GM18505 (cell line): ENCODE measurements around the gene VRK2.

Source experiments
- ATAC-seq: cut with Tn5 transposase; IDR thresholded peaks from one replicate; pipeline ENCODE4 v1.9.1; 2021; ENCODE audit not compliant: unreplicated experiment
- POLR2A ChIP-seq: IDR thresholded peaks from 4 replicates; pipeline ENCODE4 v1.6.1; 2011; ENCODE audit warnings: borderline replicate concordance; ENCODE audit not compliant: insufficient read depth, insufficient read length; ENCODE audit errors: extremely low read depth

The VRK2 gene

DNA sequence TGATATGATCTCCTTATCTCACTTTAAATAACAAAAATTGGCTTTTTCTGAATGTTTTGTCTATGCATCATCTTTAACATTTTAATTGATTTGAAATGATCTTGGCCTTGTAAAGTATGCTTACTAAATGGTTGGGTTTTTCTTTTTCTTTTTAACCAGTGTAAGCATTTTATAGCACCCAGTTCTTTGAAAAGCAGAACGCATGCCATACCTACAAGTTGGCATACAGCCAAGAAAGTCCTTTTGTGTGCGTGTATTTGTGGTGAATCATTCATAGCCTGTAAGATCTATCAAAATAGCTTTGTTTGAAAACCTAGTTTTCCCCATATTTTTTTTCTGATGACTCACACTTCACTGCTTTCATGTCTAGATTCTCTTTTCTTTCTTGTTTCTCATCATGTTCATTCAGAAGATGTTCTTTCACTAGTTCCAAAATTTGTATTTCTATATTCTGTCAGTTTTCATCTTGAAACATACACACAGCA lies 4.1 kb upstream of the VRK2 start:
- ATAC-seq, result no peak
- TF ChIP-seq POLR2A, result no peak

DNA sequence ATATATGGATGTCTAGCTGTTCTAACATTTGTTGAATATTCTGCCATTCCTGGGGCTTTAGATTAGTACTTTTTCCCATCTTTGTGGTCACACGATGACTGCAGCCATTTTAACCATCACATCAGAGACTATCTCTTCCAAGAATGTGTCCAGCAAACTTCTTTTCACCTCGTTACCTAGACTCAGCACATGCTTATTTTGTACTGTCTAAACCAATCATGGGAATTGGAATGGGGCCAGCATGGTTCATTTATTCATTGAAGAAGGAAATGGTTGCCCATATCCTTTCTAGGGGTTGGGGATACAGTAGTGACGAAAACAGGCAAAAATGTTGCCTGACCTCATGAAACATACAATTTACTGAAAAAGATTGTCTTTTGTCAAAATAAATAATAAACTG lies 2.5 kb upstream of the VRK2 start:
- TF ChIP-seq POLR2A, result no peak
- ATAC-seq, result no peak

DNA sequence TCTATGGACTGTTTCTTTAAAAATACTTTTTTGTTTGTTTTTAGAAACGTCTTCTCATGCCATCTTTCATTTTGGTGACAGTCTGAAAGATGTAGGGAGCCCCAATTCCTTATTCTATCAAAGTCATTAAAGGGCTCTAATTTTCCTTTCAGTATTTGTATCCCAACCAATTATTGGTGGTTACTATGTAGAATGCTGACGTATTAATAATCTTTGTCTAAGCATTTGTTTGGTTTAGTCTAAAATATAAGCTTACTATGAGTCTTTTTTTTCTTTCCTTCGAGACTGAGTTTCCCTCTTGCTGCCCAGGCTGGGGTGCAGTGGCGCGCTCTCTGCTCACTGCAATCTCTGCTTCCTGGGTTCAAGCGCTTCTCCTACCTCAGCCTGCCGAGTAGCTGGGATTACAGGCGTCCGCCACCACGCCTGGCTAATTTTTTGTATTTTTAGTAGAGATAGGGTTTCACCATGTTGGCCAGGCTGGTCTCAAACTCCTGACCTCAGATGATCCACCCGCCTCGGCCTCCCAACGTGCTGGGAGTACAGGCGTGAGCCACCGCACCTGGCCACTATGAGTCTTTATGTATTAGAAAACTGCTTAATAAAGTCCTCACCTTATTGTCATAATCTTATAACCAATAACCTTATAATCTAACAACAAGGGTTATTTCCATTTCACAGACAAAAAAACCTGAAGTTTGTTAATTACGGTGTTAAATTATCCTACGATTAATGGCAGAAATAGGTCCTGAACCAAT lies 849 bp upstream of the VRK2 start:
- ATAC-seq, result no peak
- TF ChIP-seq POLR2A, result no peak

DNA sequence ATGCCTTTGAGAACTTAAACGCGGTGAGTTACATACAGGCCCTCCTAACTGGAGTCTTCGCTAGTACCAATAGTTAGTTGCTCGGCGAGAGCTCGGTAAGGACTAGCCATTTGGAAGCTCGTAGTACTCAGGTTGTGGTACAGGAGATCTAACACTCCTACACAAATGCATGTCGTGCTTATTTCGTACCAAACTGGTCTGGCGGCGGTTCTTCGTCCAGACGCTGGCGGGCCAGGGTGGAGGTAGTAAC lies 346 bp upstream of the VRK2 start:
- peak; percentile 7 for ATAC-seq
- no peak for TF ChIP-seq POLR2A

DNA sequence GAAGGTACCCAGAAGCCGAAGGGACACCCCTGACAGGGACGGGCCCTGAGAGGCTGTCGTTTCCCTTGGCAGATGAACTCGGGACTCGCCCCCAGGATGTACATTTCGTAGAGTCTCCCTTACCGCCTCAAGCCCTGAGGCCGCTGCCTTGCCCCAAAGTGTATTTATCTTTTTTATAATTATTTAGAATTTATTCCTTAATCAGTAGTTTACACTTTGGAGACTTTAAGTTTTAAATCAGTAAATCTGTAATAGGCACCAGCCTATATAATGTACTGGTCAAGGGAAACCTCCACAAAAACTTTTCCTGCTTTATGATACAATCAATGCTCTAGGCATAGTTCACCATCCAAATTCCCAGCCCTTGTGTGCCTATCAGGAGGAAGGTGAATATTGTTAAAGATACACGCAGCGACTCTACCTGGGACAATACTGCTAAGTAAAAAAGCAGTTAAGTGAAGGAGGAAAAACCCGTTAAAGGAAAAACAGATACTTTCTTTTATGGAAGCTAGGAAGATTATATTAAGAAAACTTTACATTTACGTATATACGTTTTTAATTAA lies 848 bp downstream of the VRK2 start:
- ATAC-seq, result peak; percentile 37
- TF ChIP-seq POLR2A, result no peak

DNA sequence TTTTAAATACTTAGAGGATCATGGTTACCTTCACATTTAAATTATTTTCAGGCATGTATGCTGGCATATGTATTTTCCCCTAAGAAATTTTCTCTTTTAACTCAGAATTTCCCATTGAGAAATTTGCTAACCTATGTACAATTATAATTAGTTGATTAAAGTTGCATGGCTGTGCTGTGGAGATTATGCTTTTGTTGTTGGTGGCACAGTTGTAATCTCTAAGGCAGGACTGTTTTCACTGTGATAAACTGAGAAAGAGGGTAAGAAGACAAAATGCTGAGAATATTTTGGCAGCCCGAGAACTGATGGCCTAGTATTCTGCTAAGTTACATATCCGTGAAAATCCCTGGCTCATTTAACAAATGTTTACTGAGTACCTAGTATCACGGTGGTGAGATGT lies 1.4 kb downstream of the VRK2 start:
- no peak for ATAC-seq
- no peak for TF ChIP-seq POLR2A

DNA sequence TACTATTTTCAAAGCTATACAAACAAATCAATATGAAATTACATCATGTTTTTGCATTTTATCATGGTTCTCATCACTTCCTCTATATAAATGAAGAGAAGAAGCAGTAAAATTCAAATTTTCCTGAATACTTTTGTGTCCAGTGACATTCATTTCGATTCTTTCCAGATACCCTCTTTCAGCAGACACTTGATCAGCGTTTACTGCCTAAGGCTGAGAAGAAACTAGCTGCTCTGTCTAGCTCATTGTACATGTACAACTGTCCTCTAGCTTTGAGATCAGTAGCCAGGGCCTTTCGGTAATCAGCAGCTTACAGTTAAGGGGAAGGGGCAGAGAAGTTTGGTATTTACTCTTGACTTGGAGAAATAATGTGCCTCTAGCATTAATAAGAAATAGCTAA lies 4.8 kb downstream of the VRK2 start:
- ATAC-seq, result no peak
- no peak for TF ChIP-seq POLR2A

DNA sequence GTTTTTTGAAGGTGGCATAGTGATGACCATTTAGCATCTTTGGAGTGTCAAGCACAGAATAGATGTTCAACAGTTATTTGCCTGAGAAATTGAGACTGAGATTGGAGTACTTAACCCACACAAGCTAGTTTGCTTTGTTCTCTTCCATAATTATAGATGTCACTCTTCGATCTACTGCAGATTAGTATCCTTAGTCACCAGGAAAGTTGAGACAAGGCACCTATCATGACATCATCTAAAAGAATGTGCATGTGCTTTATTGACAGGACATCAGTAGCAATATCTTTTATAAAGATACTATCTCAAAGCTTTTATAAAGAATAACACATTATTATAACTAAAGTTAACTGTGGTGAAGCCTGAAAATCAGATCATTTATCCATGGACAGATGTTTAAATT lies 6.4 kb downstream of the VRK2 start:
- TF ChIP-seq POLR2A, result no peak
- ATAC-seq, result no peak

DNA sequence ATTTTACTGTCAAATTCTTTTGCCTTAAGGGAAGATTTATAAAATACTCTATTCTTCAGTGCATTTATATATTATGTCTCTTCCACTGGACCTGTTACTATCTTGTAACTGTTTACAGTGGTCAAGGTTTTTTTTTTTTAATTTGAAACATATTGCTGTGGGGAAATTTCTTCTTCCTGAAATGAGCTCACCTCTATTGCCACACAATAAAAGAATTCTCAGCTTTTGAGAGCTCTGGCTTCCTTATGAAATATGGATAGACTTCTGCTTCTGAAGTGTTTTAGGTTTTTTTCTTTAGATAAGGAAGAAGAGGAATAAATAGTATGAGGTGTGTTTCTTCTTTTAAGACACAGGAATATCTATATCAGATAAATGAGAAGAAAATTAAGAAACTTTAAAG lies 7.7 kb downstream of the VRK2 start:
- TF ChIP-seq POLR2A, result no peak
- ATAC-seq, result no peak

DNA sequence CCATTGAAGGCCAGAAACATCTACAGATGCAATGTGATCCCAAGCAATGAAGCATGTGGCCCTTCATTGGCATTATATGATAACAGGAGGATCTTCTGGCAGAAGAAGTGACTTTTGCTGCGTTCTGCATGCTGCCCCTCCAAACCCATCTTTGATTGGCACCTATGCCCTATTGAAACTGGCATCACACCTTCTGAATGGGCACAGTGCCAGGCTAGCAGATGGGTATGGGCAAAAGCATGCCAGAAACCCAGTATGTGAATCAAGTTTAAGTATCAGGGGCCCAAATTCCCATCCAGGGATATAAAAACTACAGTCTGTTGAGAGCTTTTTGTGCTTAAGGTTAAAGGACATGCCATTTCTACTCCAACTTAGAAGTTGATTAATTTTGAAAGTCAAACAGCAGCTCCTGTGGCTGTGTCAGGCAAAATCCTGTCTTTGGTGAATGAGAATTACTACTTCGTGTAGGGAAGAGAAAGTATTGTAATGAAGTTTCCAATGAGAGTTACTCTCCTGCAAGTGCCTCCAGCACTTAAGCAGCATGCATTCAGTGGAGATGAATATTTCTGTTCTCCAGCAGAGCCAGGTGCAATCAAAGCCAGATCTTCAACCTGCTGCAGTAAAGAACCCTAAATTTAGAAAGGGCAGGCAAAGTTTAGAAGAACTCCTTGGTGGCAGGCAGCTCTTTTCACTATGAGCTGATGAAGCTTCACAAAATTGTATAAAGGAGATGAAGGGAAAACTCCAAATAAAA lies 8.6 kb downstream of the VRK2 start:
- no peak for TF ChIP-seq POLR2A
- ATAC-seq, result no peak

DNA sequence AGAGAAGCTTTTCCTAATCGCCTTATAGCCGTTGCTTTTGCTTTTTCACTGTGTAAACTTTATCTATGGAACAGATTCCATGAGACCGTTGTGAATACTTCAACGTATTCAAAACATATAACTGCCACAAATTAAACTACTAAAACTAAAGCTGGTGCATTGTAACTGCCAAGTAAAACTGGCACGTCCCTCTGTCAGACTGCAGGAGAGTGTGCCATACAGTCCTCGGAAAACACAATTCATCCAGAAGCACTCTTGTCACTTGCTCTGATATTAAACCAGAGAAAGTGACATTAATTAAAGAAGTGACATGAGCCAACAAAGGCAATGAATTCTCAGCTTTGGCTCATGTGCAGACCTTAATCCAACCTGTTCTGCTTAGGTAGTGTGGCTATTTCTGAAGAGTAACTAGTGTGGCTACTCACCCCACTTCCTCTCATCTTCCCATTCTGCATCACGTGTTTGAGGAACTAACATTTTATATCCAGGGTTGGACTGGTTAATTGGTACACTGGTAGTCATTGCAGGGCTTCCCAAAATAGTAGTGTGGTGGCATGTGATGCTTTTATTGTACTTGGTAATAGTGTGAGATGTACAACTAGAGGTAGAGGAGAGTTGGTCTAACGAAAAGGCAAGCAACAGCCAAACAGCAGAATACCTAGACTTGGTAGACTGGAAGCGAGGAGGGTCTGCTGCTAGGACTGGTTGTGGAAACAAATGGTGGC lies 9.7 kb downstream of the VRK2 start:
- no peak for TF ChIP-seq POLR2A
- no peak for ATAC-seq

DNA sequence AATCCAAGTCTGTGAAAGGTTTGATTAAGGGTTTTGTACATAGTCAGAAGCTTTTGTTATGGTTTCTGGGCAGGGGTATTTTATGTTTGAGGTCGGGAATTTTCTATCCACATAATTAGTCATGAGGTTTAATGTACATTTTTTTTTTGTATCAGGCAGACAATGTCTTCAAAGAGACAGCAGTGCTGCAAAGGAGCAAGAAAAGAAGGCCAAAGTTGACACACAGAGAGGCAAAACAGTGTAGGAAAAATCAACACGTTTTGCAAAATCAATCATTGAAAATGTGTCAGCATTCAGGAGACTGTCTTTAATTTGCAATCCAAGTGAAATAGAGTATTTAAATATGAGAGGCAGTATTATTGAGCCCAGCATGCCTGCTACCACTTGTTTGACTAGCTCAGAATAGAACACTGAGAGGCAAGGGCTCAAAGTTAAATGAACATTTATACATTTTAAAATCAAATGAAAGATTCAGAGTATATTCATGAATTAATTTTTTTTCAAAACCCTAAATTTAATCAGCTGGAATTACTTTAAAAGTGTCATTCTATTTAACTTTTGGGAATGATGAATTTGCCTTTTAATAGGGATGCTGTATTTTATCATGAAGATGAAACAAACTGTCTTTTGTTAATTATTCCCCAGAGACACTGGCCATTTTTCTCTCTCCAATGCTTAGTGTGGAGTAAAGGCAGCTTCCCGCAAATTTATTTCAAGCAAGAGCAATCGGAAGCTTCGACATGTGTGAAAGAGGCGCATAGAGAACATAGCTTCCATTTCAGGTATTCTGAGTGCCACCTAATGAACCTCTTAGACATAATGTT lies 11.3 kb downstream of the VRK2 start:
- no peak for TF ChIP-seq POLR2A
- no peak for ATAC-seq

DNA sequence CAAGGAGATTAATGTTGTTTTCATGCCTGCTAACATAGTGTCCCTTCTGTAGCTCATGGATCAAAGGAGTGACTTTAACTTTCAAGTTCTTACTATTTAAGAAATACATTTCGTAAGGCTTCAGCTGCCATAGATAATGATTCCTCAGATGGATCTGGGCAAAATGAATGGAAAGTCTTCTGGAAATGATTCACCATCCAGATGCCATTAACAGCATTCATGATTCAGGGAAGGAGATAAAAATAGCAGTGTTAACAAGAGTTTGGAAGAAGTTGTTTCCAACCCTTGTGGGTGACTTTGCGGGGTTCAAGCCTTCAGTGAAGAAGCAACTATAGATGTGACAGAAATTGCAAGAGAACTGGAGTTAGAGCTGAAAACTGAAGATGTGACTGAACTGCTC lies 17.0 kb downstream of the VRK2 start:
- ATAC-seq, result no peak
- no peak for TF ChIP-seq POLR2A
